ENCODE data around the gene NAV1.
"Not testable (repeated sequence)": the region's sequence is repeated elsewhere in the genome, so short reads cannot be mapped to it uniquely, and the experiment has no call there.

Gene NAV1

GRCh38 chr1:201543871-201544642 lies 5.1 kb downstream of the NAV1 start:
- DNase-seq (ENCODE audit: low read depth in 2 of 3, low spot score in 2 of 3), result no peak

GRCh38 chr1:201544710-201545109 lies 5.8 kb downstream of the NAV1 start:
- DNase-seq (ENCODE audit: low read depth in 2 of 3, low spot score in 2 of 3), result no peak

- no peak for DNase-seq (ENCODE audit: low read depth in 2 of 3, low spot score in 2 of 3)
Measured at GRCh38 chr1:201545851-201546492, 7.0 kb downstream of the NAV1 start.

- not testable (repeated sequence) for DNase-seq (ENCODE audit: low read depth in 2 of 3, low spot score in 2 of 3)
Measured at GRCh38 chr1:201549522-201549921, 10.6 kb downstream of the NAV1 start.

GRCh38 chr1:201551096-201551495 lies 12.2 kb downstream of the NAV1 start:
- DNase-seq (ENCODE audit: low read depth in 2 of 3, low spot score in 2 of 3), result no peak

GRCh38 chr1:201551877-201552731 lies 13.2 kb downstream of the NAV1 start:
- DNase-seq (ENCODE audit: low read depth in 2 of 3, low spot score in 2 of 3), result no peak

GRCh38 chr1:201552941-201553351 lies 14.0 kb downstream of the NAV1 start:
- DNase-seq (ENCODE audit: low read depth in 2 of 3, low spot score in 2 of 3), result no peak

GRCh38 chr1:201553496-201554189 lies 14.7 kb downstream of the NAV1 start:
- no peak for DNase-seq (ENCODE audit: low read depth in 2 of 3, low spot score in 2 of 3)

GRCh38 chr1:201554190-201554600 lies 15.3 kb downstream of the NAV1 start:
- DNase-seq (ENCODE audit: low read depth in 2 of 3, low spot score in 2 of 3), result no peak

- DNase-seq (ENCODE audit: low read depth in 2 of 3, low spot score in 2 of 3), result no peak
Measured at GRCh38 chr1:201554789-201555592, 16.1 kb downstream of the NAV1 start.

- DNase-seq (ENCODE audit: low read depth in 2 of 3, low spot score in 2 of 3), result no peak
Measured at GRCh38 chr1:201555593-201555945, 16.6 kb downstream of the NAV1 start.

- DNase-seq (ENCODE audit: low read depth in 2 of 3, low spot score in 2 of 3), result no peak
Measured at GRCh38 chr1:201556841-201557571, 18.1 kb downstream of the NAV1 start.

- no peak for DNase-seq (ENCODE audit: low read depth in 2 of 3, low spot score in 2 of 3)
Measured at GRCh38 chr1:201557572-201557958, 18.6 kb downstream of the NAV1 start.

- peak; percentile 26 to 43 (median 29) for DNase-seq (ENCODE audit: low read depth in 2 of 3, low spot score in 2 of 3)
Measured at GRCh38 chr1:201559679-201560162, 20.8 kb downstream of the NAV1 start.

GRCh38 chr1:201560328-201561194 lies 21.6 kb downstream of the NAV1 start:
- DNase-seq (ENCODE audit: low read depth in 2 of 3, low spot score in 2 of 3), result no peak

GRCh38 chr1:201561195-201561564 lies 22.3 kb downstream of the NAV1 start:
- DNase-seq (ENCODE audit: low read depth in 2 of 3, low spot score in 2 of 3), result no peak

GRCh38 chr1:201561601-201562000 lies 22.7 kb downstream of the NAV1 start:
- no peak for DNase-seq (ENCODE audit: low read depth in 2 of 3, low spot score in 2 of 3)

- DNase-seq (ENCODE audit: low read depth in 2 of 3, low spot score in 2 of 3), result no peak
Measured at GRCh38 chr1:201562257-201562656, 23.3 kb downstream of the NAV1 start.
